NT2/D1 (cell line): ENCODE data around the gene FAM181A.

Source experiments
- DNase-seq: peaks from one replicate; pipeline ENCODE4 v3.0.0-alpha.2; 2011; ENCODE audit warnings: low read depth, low spot score
- H3K27me3 ChIP-seq: 2 replicates; pipeline ENCODE4 v1.6.0; 2011; ENCODE audit warnings: mild to moderate bottlenecking; ENCODE audit not compliant: insufficient read length, insufficient read depth
- H3K36me3 ChIP-seq: 2 replicates; pipeline ENCODE4 v1.6.1; 2011; ENCODE audit warnings: mild to moderate bottlenecking, low read length, mixed read lengths; ENCODE audit not compliant: insufficient read depth, insufficient read length
- H3K4me1 ChIP-seq: 2 replicates; pipeline ENCODE4 v1.5.1; 2011; ENCODE audit not compliant: insufficient read depth, insufficient read length
- H3K4me3 ChIP-seq: 2 replicates; pipeline ENCODE4 v1.5.1; 2011; ENCODE audit warnings: low read depth; ENCODE audit not compliant: insufficient read length
- H3K9ac ChIP-seq: 2 replicates; pipeline ENCODE4 v1.6.0; 2011; ENCODE audit warnings: low read depth; ENCODE audit not compliant: insufficient read length
- H3K9me3 ChIP-seq: 2 replicates; pipeline ENCODE4 v1.5.1; 2011; ENCODE audit warnings: mild to moderate bottlenecking, low read length; ENCODE audit not compliant: insufficient read depth
- SUZ12 ChIP-seq: IDR thresholded peaks from 2 replicates; pipeline ENCODE4 v1.6.1; 2011; ENCODE audit not compliant: insufficient read length, insufficient read depth; ENCODE audit errors: extremely low read depth
- YY1 ChIP-seq: IDR thresholded peaks from 2 replicates; pipeline ENCODE4 v1.6.1; 2011; ENCODE audit not compliant: insufficient read length, insufficient read depth
- ZNF274 ChIP-seq: IDR thresholded peaks from 2 replicates; pipeline ENCODE4 v1.6.1; 2011; ENCODE audit warnings: mild to moderate bottlenecking, low read depth, low read length

Gene FAM181A

GRCh38 chr14:93947282-93947681 is 20.1 kb downstream of the FAM181A start:
- Histone ChIP-seq H3K4me3 (no peak overlapping the region), H3K27me3 (no peaks in the 10 kb centered on the region), H3K36me3 (no peaks in the 10 kb centered on the region), H3K9ac (no peak overlapping the region), H3K4me1 (peaks cover 5% of the 10 kb centered on the region), H3K9me3 (no peaks in the 10 kb centered on the region)
- DNase-seq, result no peak
- TF ChIP-seq SUZ12 (no peak), ZNF274 (no peak), YY1 (no peak)

- no peak for DNase-seq
- TF ChIP-seq SUZ12 (no peak), YY1 (no peak), ZNF274 (no peak)
- H3K9ac ChIP-seq, result no peak overlapping the region
- H3K4me3 ChIP-seq, result no peak overlapping the region
- H3K27me3 ChIP-seq, result no peaks in the 10 kb centered on the region
- peaks cover 9% of the 10 kb centered on the region for H3K4me1 ChIP-seq
- no peaks in the 10 kb centered on the region for H3K9me3 ChIP-seq
- no peaks in the 10 kb centered on the region for H3K36me3 ChIP-seq
Measured at GRCh38 chr14:93949511-93950075, 22.4 kb downstream of the FAM181A start.

- Histone ChIP-seq H3K9ac (no peak overlapping the region), H3K36me3 (no peaks in the 10 kb centered on the region), H3K9me3 (no peaks in the 10 kb centered on the region), H3K4me3 (no peak overlapping the region), H3K4me1 (peaks cover 13% of the 10 kb centered on the region), H3K27me3 (no peaks in the 10 kb centered on the region)
- TF ChIP-seq YY1 (no peak), SUZ12 (no peak), ZNF274 (no peak)
- no peak for DNase-seq
Measured at GRCh38 chr14:93950948-93951634, 23.9 kb downstream of the FAM181A start.

GRCh38 chr14:93951635-93952540 is 24.7 kb downstream of the FAM181A start:
- Histone ChIP-seq H3K36me3 (no peaks in the 10 kb centered on the region), H3K9me3 (no peaks in the 10 kb centered on the region), H3K9ac (no peak overlapping the region), H3K4me1 (peaks cover 17% of the 10 kb centered on the region), H3K27me3 (no peaks in the 10 kb centered on the region), H3K4me3 (no peak overlapping the region)
- TF ChIP-seq YY1, result no peak
- no peak for TF ChIP-seq ZNF274
- no peak for TF ChIP-seq SUZ12
- DNase-seq, result no peak

- Histone ChIP-seq H3K9ac (no peak overlapping the region), H3K9me3 (no peaks in the 10 kb centered on the region), H3K4me3 (no peak overlapping the region), H3K4me1 (peaks cover 15% of the 10 kb centered on the region), H3K27me3 (peaks cover under 1% of the 10 kb centered on the region), H3K36me3 (no peaks in the 10 kb centered on the region)
- TF ChIP-seq ZNF274 (no peak), YY1 (no peak), SUZ12 (no peak)
- no peak for DNase-seq
Measured at GRCh38 chr14:93952829-93953228, 25.7 kb downstream of the FAM181A start.

- H3K36me3 ChIP-seq, result no peaks in the 10 kb centered on the region
- H3K4me3 ChIP-seq, result no peak overlapping the region
- no peak for DNase-seq
- no peaks in the 10 kb centered on the region for H3K9me3 ChIP-seq
- H3K27me3 ChIP-seq, result peaks cover 5% of the 10 kb centered on the region
- TF ChIP-seq ZNF274 (no peak), YY1 (no peak), SUZ12 (no peak)
- no peak overlapping the region for H3K9ac ChIP-seq
- peaks cover 17% of the 10 kb centered on the region for H3K4me1 ChIP-seq
Measured at GRCh38 chr14:93953263-93953662, 26.1 kb downstream of the FAM181A start.
